DLD1 (cell line): Measurements from ENCODE around the gene LHX6.

Experiments used
- in situ Hi-C: cut with HindIII; loops from 2 replicates; pipeline ENCODE4 v1.10.0; 2017; ENCODE audit warnings: low sequenced_read_pairs

The LHX6 gene

GRCh38 chr9:122158202-122158601 lies 70.6 kb downstream of the LHX6 start:
- in situ Hi-C loops = no loop called here

- in situ Hi-C loops = no loop called here
Measured at GRCh38 chr9:122155796-122156195, 73.0 kb downstream of the LHX6 start.
